GM19328 (cell line): ENCODE data around the gene MCRIP1.

Experiments
- ATAC-seq: cut with Tn5 transposase; IDR thresholded peaks from one replicate; pipeline ENCODE4 v1.9.1; 2021; ENCODE audit warnings: mild to moderate bottlenecking, moderate library complexity; ENCODE audit not compliant: unreplicated experiment

Gene MCRIP1

DNA sequence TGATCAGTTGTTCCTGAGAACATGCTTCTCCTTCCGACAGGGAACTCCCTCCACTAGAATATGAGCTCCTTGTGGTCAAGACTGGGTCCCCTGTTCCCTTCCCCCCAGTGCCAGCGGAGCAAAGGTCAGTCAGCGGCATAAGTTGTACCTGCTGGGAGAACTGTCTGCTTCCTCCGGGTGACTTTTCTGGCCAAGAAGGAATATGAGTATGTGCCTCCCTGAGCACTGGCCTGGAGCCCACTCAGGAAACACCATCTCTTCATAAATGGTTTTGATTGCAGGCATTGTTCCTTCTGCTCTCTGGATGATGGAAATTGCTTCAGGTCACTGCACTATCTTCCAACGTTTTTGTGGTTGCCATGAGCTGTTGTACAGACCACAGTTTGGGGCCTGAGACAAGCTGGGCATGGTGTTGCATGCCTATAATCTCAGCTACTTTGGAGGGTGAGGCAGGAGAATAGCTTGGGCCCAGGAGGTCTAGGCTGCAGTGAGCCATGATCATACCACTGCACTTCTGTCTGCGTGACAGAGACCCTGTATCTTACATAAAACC, 30.1 kb upstream of the MCRIP1 start:
- no peak for ATAC-seq

DNA sequence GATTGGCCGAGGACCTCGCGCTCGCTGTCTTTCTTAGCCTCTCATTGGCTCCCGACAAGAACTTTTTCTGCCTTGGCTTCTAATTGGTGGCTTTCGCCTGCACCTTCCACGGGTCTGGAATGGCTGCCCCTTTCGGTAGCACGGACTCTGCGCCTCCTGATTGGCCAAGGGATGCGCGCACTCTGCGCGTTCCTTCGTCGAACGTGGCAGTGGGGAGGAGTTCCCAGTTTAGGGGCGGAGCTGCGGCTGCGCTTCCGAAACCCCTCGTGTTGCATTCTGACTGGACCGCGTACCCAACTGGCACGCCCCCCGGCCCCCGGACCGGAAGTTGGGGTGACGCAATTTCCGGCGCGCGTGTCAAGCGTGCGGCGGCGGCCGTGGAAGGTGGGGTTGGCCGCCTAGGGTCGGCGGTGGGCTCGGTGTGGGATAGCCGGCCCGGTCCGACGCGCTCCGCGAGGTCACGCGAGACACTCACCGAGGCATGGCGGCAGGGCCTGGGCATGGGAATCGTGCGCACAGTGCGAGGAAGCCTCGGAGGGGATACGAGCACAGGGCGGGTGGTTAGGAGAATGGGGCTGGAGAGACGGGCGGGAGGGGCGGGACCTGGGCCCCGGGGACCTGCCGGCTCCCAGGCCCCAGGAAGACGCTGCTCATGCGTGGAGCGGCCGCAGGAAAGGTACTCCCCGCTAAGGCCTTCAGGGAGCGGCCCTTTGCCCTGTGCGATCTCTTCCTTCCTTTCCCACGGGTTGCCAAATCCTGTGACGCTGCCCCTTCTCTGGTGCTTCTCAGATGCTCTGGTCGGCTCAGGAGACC, 27.9 kb upstream of the MCRIP1 start:
- ATAC-seq: peak; percentile 79

GRCh38 chr17:81859906-81860755, 27.0 kb upstream of the MCRIP1 start, which contains the start of gene P4HB:
TSS of gene P4HB (minus strand) at chr17:81860535. CDS start at chr17:81860471, 64 bp downstream.
- peak; percentile 76 for ATAC-seq

- ATAC-seq: no peak
Measured at GRCh38 chr17:81858967-81859905, 26.1 kb upstream of the MCRIP1 start.

- ATAC-seq: no peak
Measured at GRCh38 chr17:81858170-81858966, 25.3 kb upstream of the MCRIP1 start.

- no peak for ATAC-seq
Measured at GRCh38 chr17:81854974-81855774, 22.1 kb upstream of the MCRIP1 start.

GRCh38 chr17:81852237-81852636, 19.1 kb upstream of the MCRIP1 start:
- no peak for ATAC-seq

- no peak for ATAC-seq
Measured at GRCh38 chr17:81851423-81851822, 18.3 kb upstream of the MCRIP1 start.

- ATAC-seq: no peak
Measured at GRCh38 chr17:81849457-81849856, 16.4 kb upstream of the MCRIP1 start.

- ATAC-seq: no peak
Measured at GRCh38 chr17:81846743-81847689, 13.9 kb upstream of the MCRIP1 start.

- no peak for ATAC-seq
Measured at GRCh38 chr17:81845881-81846742, 13.0 kb upstream of the MCRIP1 start.

- ATAC-seq: no peak
Measured at GRCh38 chr17:81845361-81845760, 12.3 kb upstream of the MCRIP1 start.

- no peak for ATAC-seq
Measured at GRCh38 chr17:81844887-81845286, 11.8 kb upstream of the MCRIP1 start.

GRCh38 chr17:81844327-81844851, 11.3 kb upstream of the MCRIP1 start:
- no peak for ATAC-seq

DNA sequence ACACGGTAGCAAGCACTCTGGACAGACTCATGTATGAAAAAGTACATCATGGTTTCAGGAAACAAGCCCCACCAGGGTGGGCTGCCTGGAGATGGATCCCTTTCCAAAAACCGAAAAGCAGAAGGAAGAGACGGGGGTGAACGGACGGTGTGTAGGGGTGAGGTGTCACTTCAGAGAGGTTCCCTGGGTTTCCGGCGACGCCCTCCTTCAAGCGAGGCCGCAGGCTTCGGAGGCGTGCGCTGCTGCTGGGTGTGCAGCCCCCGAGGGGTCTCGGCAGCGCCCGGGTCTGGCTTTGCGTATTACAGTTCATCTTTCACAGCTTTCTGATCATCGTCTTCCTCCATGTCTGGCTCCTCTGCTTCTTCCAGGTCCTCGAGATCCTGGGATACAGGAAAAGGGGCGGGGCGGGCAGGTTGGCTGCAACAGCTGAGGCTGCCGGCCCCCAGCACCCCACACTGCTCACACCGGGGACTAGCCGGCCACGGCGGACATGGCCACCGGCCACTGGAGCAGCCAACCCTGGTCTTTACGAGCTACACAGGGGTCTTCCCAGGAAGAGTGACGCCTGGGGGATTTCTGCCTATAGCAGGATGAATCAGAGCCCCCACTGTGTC, 10.7 kb upstream of the MCRIP1 start:
- no peak for ATAC-seq
